Spleen (tissue), 11 donors: Measurements from ENCODE around the gene SCN4A. TPM values are rescaled to one million over a fixed set of nuclear protein-coding genes. Genes with fewer than 3 reads are reported as not detected.
A peak's percentile ranks its signal among the peaks of the same experiment; 100 is the strongest.

Source experiments
- DNase-seq: peaks from one replicate; pipeline ENCODE4 v3.0.0-alpha.2; 2020
- H3K27ac ChIP-seq, 8 donors: fragments of 200-600 bp; sonication (generic) in 7 of 8; 1 replicate in 4 of 8; 2 replicates in 4 of 8; pipeline versions ENCODE4 v1.5.0 to v1.8.0; 2016 to 2021; ENCODE audit warnings: inconsistent platforms in 4 of 8, mild to moderate bottlenecking in 4 of 8, moderate library complexity in 1 of 8
- H3K27me3 ChIP-seq, 7 donors: fragments of 200-600 bp; sonication (generic) in 6 of 7; replicated peaks in 1 of 7; 1 replicate in 4 of 7; 2 replicates in 3 of 7; pipeline versions ENCODE4 v1.5.0 to v1.8.0; 2016 to 2021; ENCODE audit warnings: inconsistent platforms in 3 of 7, mild to moderate bottlenecking in 1 of 7
- H3K36me3 ChIP-seq, 6 donors: fragments of 200-600 bp; sonication (generic) in 5 of 6; 1 replicate in 4 of 6; 2 replicates in 2 of 6; pipeline versions ENCODE4 v1.5.0 to v1.8.0; 2016 to 2021; ENCODE audit warnings: inconsistent platforms in 2 of 6
- H3K4me1 ChIP-seq, 6 donors: fragments of 200-600 bp; sonication (generic) in 5 of 6; 1 replicate in 3 of 6; 2 replicates in 3 of 6; pipeline versions ENCODE4 v1.5.0 to v1.8.0; 2016 to 2021; ENCODE audit warnings: inconsistent platforms in 3 of 6
- H3K4me3 ChIP-seq, 8 donors: fragments of 200-600 bp; sonication (generic) in 7 of 8; 1 replicate in 4 of 8; 2 replicates in 4 of 8; pipeline versions ENCODE4 v1.5.0 to v1.8.0; 2016 to 2021; ENCODE audit warnings: inconsistent platforms in 4 of 8, mild to moderate bottlenecking in 4 of 8, moderate library complexity in 2 of 8
- H3K9me3 ChIP-seq, 8 donors: fragments of 200-600 bp; sonication (generic) in 7 of 8; 1 replicate in 4 of 8; 2 replicates in 4 of 8; pipeline versions ENCODE4 v1.5.0 to v1.8.0; 2016 to 2021; ENCODE audit warnings: inconsistent platforms in 4 of 8
- CTCF ChIP-seq, 11 experiments: fragments of 200-600 bp in 7 of 11; fragments of 450-650 bp in 4 of 11; sonication (generic) in 4 of 11; IDR thresholded peaks in 8 of 11; conservative IDR thresholded peaks in 3 of 11; 1 replicate in 7 of 11; 2 replicates in 4 of 11; pipeline versions ENCODE4 v1.4.0 to v1.8.0; 2016 to 2021; ENCODE audit warnings: antibody characterized with exemption in 11 of 11, inconsistent platforms in 4 of 11, mild to moderate bottlenecking in 1 of 11
- POLR2A ChIP-seq, 3 donors: fragments of 450-650 bp; IDR thresholded peaks; one replicate each; pipeline ENCODE4 v1.5.1; 2017; ENCODE audit warnings: antibody characterized with exemption in 3 of 3, mild to moderate bottlenecking in 1 of 3
- POLR2AphosphoS5 ChIP-seq, 3 donors: sonication (generic); formaldehyde crosslinking; IDR thresholded peaks; one replicate each; pipeline ENCODE4 v1.5.1; 2017; ENCODE audit warnings: antibody characterized with exemption in 3 of 3
- WGBS, 5 donors: extraction: QIAGEN DNeasy Blood & Tissue Kit in 3 of 5; methylation state at CpG; one replicate each; pipeline versions ENCODE4 v1.1.5 to v1.1.7; 2013 to 2018; 5-methylcytosine and 5-hydroxymethylcytosine counted together
- intact Hi-C: fragments of 100-400 bp; cut with DNase I; formaldehyde crosslinking; loops from one replicate; pipeline ENCODE4 v1.15.0; 2023; ENCODE audit warnings: low total_unique reads
- polyA plus RNA-seq, 3 donors: library from polyadenylated mRNA; stranded (reverse); fragments of 200-250 nt; gene quantifications; one replicate each; pipeline ENCODE4 v1.2.1, GENCODE V29; 2013
- total RNA-seq, 7 donors: library from RNA; depleted of rRNA in 3 of 7; stranded (reverse); fragments of >200 nt in 3 of 7; fragmentation: NEBNext Ultra II Directional in 4 of 7; extraction: Animal tissue kit (Norgen Biotek cat#: 25700) in 4 of 7; gene quantifications; one replicate each; pipeline versions ENCODE4 v1.1.0 to v1.2.1, GENCODE V29; 2016 to 2021
- donor health status: healthy with polysubstance abuse.
- donor health status: DM: no; HTN: no; CAD: no; lungs with moderate emphysema.
- donor health status: DM: no; HTN: no; CAD: no.
- donor health status: Bipolar disorder and iron deficiency.
- donor health status: healthy.
- donor health status: DM: no; HTN: no; CAD: no.
- donor health status: DM: yes; HTN: yes; CAD: no.

The SCN4A gene
- total and polyA plus RNA-seq, 10 donors = 0.14 to 4.0 (median 0.86) TPM

- intact Hi-C loops = loop anchor here (10.0 kb wide), 1 partner anchor 57 kb away; no protein-coding TSS in a partner anchor
- 70 to 86% (median 76%) methylated on average over 8 to 10 of the region's 10 CpGs for WGBS, 5 donors
- TF ChIP-seq CTCF (IDR thresholded peaks at IDR 0.05 in 8 of 11, conservative IDR thresholded peaks at IDR 0.05 in 3 of 11) (no peak), POLR2A (IDR thresholded peaks at IDR 0.05) (no peak), POLR2AphosphoS5 (IDR thresholded peaks at IDR 0.05) (peak in 1 of 3 donors; percentile 50)
- DNase-seq = peak; percentile 73
- H3K4me3 ChIP-seq = peak overlapping the region in 6 of 8 donors; percentile 59 to 95 (median 74)
- H3K4me1 ChIP-seq = peaks cover 47 to 100% (median 89%) of the 10 kb centered on the region in 6 donors
- H3K9me3 ChIP-seq = no peaks in the 10 kb centered on the region
- no peaks in the 10 kb centered on the region for H3K27me3 ChIP-seq
- peaks cover 0 to 41% (median 19%) of the 10 kb centered on the region in 6 donors for H3K36me3 ChIP-seq
- H3K27ac ChIP-seq = peak overlapping the region in 7 of 8 donors; percentile 55 to 94 (median 85)
These were observed 44.5 kb downstream of the SCN4A start for GRCh38 chr17:63928172-63928666.

- no peaks in the 10 kb centered on the region for H3K27me3 ChIP-seq
These were observed 45.1 kb downstream of the SCN4A start for GRCh38 chr17:63927464-63928171.

DNA sequence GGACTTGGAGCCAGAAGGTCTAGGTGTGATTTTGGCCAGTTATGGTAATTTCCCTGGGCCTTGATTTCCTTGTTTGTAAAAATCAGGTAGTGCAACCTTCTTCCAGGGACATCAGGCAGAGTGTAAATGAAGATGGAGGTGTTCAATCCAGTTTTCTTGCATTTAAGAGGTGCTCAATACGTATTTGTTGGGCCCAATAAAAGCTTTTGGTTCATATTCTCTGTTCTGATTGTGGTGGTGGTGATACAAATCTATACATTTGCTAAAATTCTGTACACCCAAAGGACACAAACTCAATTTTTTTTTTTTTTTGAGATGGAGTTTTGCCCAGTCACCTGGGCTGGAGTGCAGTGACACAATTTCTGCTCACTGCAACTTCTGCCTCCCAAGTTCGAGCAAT is 46.6 kb downstream of the SCN4A start:
- intact Hi-C loops = loop anchor here (10.0 kb wide), 1 partner anchor 59 kb away; no protein-coding TSS in a partner anchor
- WGBS, 5 donors = 82 to 88% (median 84%) methylated on average over 2 of the region's 2 CpGs

More at GRCh38 chr17:63927464-63928171, 45.1 kb downstream of the SCN4A start:
- intact Hi-C loops = loop anchor here (10.0 kb wide), 1 partner anchor 57 kb away; no protein-coding TSS in a partner anchor
- H3K4me3 ChIP-seq = peak overlapping the region in 6 of 8 donors; percentile 59 to 95 (median 74)
- peak overlapping the region in 7 of 8 donors; percentile 51 to 94 (median 85) for H3K27ac ChIP-seq
- peak; percentile 79 for DNase-seq
- H3K4me1 ChIP-seq = peaks cover 47 to 100% (median 85%) of the 10 kb centered on the region in 6 donors
- 52 to 64% (median 57%) methylated on average over 6 to 8 of the region's 8 CpGs for WGBS, 5 donors
- H3K36me3 ChIP-seq = peaks cover 0 to 41% (median 19%) of the 10 kb centered on the region in 6 donors
- H3K9me3 ChIP-seq = no peaks in the 10 kb centered on the region
- no peak for TF ChIP-seq CTCF (IDR thresholded peaks at IDR 0.05 in 8 of 11, conservative IDR thresholded peaks at IDR 0.05 in 3 of 11)
- peak in 2 of 3 donors; percentile 61 to 72 for TF ChIP-seq POLR2AphosphoS5 (IDR thresholded peaks at IDR 0.05)
- TF ChIP-seq POLR2A (IDR thresholded peaks at IDR 0.05) = no peak

More for the DNA sequence above, 46.6 kb downstream of the SCN4A start:
- peaks cover 0 to 41% (median 19%) of the 10 kb centered on the region in 6 donors for H3K36me3 ChIP-seq
- H3K4me3 ChIP-seq = no peak overlapping the region
- TF ChIP-seq CTCF (IDR thresholded peaks at IDR 0.05 in 8 of 11, conservative IDR thresholded peaks at IDR 0.05 in 3 of 11) (no peak), POLR2AphosphoS5 (IDR thresholded peaks at IDR 0.05) (no peak), POLR2A (IDR thresholded peaks at IDR 0.05) (no peak)
- no peaks in the 10 kb centered on the region for H3K27me3 ChIP-seq
- DNase-seq = no peak
- peak overlapping the region in 6 of 8 donors; percentile 46 to 94 (median 86) for H3K27ac ChIP-seq
- H3K9me3 ChIP-seq = no peaks in the 10 kb centered on the region
- peaks cover 34 to 93% (median 71%) of the 10 kb centered on the region in 6 donors for H3K4me1 ChIP-seq
